ENCODE measurements around the gene PDE4B.

GRCh38 chr1:65992831-65993271 is 200.2 kb downstream of the PDE4B start:
- TF ChIP-seq CTCF (conservative IDR thresholded peaks at IDR 0.05; ENCODE audit: low read length) (no peak), EZH2phosphoT487 (IDR thresholded peaks at IDR 0.05; ENCODE audit: borderline replicate concordance) (no peak)

Data from Loucy (cell line).